Measurements from ENCODE around the gene SMARCC2.

DNA sequence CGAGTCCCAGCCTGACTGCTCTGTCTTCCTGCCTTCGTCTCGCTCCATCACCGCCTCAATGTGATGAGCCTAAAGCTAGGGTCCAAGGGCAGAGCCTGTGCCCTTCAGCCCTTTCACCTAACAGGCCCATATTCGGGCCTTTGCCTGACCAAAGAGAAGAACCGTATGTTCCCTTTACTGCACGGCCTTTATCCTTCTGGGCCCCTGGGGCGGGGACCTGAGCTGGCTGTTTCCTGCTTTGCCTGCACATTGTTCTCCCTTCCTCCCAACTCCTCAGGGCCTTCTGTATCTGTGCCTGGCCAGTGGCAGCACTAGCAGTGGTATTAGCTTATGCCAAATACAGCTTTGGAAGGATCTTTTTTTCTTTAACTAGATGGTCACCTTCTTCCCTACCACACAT is 45.4 kb downstream of the SMARCC2 start:
- no peak for TF ChIP-seq GATA2 (IDR thresholded peaks at IDR 0.05; ENCODE audit: low read depth, low read length)
- TF ChIP-seq GATA3 (IDR thresholded peaks at IDR 0.05; ENCODE audit: low read depth, low read length): no peak

Data from SH-SY5Y (cell line).